ENCODE data around the gene CTNNA1. TPM values are rescaled to one million over a fixed set of nuclear protein-coding genes. Genes with fewer than 3 reads are reported as not detected.
A peak's percentile ranks its signal among the peaks of the same experiment; 100 is the strongest.
"Not testable (repeated sequence)": the region's sequence is repeated elsewhere in the genome, so short reads cannot be mapped to it uniquely, and the experiment has no call there.

Gene CTNNA1
- total RNA-seq, 1 experiment from 2014 or later: 315 TPM

DNA sequence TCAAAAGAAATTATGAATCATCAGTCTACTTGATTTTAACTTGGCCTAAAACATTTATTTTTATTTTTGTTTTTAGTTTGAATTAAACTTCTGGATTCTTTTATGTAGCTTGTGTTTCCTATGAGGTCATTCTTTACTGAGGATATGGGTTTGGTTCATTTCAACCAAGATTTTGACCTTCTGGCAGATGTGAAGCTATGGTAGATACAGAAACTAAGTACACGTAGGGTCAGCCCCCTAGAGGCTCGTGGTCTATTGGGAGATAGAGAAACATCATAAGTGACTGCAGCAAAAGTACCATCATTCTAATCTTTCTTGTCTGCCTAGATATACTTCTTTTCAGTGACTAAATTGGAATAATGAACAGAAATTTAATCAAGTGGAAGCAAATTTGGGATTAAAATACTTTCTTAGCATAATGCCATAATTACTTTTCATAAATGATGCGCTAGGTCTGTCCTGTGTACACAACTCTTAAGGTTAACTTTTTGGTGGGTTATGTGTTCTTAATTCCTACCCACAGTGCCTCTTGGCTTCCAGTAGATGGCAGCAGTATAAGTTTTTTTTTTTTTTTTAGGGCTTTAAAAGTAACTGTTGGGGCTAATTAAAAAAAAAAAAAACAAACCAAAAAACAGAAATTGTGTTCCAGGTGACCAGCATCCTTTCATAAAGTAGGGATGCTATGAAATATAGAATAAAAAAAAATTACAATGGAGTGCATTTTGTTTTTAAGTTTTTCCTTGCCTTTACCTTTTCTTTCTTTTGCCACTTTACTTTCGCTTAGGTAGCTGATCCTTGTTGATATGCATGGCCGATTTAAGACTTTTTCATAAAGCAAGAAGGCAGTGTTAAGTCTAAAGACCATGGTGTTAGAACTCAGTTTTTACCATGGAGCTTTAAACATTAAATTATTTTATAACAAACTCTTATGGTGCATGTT lies 72.0 kb downstream of the CTNNA1 start:
- in situ Hi-C loops (cut with HindIII; ENCODE audit: low pct_unique_long_range_greater_than_20kb, low sequenced_read_pairs): no loop called here
- DNase-seq (ENCODE audit: low read depth, low spot score): peak; percentile 41

- DNase-seq (ENCODE audit: low read depth, low spot score): no peak
- in situ Hi-C loops (cut with HindIII; ENCODE audit: low pct_unique_long_range_greater_than_20kb, low sequenced_read_pairs): no loop called here
Observed at GRCh38 chr5:138828556-138828955, 75.3 kb downstream of the CTNNA1 start.

- peak; percentile 83 for DNase-seq (ENCODE audit: low read depth, low spot score)
- in situ Hi-C loops (cut with HindIII; ENCODE audit: low pct_unique_long_range_greater_than_20kb, low sequenced_read_pairs): no loop called here
Observed at GRCh38 chr5:138829341-138829740, 76.1 kb downstream of the CTNNA1 start.

DNA sequence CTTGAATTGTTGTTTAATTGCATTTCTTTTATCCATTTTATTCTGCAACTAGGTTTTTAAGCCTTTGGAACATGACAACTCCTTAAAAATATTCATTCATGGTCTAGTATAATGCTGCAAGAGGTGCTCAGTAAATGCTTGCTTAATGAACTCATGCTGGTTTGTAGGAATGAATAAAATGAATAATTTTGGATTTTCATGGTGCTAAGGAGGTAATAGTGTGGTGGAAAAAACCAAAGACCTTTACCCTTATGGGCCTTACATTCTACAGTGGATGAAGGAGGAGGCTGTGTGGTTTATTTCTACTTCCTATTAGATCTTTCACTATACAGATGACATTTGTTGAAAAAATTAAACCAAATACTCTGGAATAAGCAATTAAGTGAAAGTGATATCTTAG lies 78.5 kb downstream of the CTNNA1 start:
- DNase-seq (ENCODE audit: low read depth, low spot score): no peak
- in situ Hi-C loops (cut with HindIII; ENCODE audit: low pct_unique_long_range_greater_than_20kb, low sequenced_read_pairs): no loop called here

GRCh38 chr5:138832218-138832617 lies 79.0 kb downstream of the CTNNA1 start:
- in situ Hi-C loops (cut with HindIII; ENCODE audit: low pct_unique_long_range_greater_than_20kb, low sequenced_read_pairs): no loop called here
- no peak for DNase-seq (ENCODE audit: low read depth, low spot score)

GRCh38 chr5:138833080-138833479 lies 79.9 kb downstream of the CTNNA1 start:
- DNase-seq (ENCODE audit: low read depth, low spot score): no peak
- in situ Hi-C loops (cut with HindIII; ENCODE audit: low pct_unique_long_range_greater_than_20kb, low sequenced_read_pairs): no loop called here

- in situ Hi-C loops (cut with HindIII; ENCODE audit: low pct_unique_long_range_greater_than_20kb, low sequenced_read_pairs): no loop called here
- no peak for DNase-seq (ENCODE audit: low read depth, low spot score)
Observed at GRCh38 chr5:138833726-138834480, 80.7 kb downstream of the CTNNA1 start.

DNA sequence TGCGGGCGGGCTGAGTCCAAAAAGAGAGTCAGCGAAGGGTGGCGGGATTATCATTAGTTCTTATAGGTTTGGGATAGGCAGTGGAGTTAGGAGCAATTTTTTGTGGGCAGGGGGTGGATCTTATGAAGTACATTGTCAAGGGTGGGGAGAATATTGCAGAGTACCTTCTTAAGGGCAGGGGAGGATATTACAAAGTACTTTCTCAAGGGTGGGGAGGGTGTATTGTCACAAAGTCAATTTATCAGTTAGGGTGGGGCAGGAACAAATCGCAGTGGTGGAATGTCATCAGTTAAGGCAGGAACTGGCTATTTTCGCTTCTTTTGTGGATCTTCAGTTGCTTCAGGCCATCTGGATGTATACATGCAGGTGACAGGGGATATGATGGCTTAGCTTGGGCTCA lies 81.6 kb downstream of the CTNNA1 start:
- DNase-seq (ENCODE audit: low read depth, low spot score); in situ Hi-C loops (cut with HindIII; ENCODE audit: low pct_unique_long_range_greater_than_20kb, low sequenced_read_pairs): not testable (repeated sequence)

- in situ Hi-C loops (cut with HindIII; ENCODE audit: low pct_unique_long_range_greater_than_20kb, low sequenced_read_pairs): no loop called here
- DNase-seq (ENCODE audit: low read depth, low spot score): no peak
Observed at GRCh38 chr5:138837160-138837559, 83.9 kb downstream of the CTNNA1 start.

DNA sequence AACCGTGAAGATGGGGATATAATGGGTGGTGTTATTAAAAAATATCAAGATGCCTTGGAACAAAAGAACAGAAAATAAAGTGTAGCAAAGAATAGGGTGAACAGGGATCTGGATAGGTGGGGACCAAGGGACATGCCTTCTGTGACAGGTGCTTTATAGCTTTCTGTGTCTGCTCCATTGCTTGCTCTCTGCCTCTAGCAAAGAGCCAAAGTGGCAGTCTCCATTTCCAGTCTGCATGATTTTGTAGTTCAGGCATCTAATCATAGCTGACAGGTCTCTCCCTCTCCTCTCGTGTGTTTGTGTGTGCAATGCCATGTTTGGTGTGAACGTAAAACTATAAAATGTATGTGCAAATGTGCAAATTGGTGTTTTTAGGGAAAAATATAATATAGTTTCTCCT lies 86.9 kb downstream of the CTNNA1 start:
- in situ Hi-C loops (cut with HindIII; ENCODE audit: low pct_unique_long_range_greater_than_20kb, low sequenced_read_pairs): no loop called here
- DNase-seq (ENCODE audit: low read depth, low spot score): no peak

DNA sequence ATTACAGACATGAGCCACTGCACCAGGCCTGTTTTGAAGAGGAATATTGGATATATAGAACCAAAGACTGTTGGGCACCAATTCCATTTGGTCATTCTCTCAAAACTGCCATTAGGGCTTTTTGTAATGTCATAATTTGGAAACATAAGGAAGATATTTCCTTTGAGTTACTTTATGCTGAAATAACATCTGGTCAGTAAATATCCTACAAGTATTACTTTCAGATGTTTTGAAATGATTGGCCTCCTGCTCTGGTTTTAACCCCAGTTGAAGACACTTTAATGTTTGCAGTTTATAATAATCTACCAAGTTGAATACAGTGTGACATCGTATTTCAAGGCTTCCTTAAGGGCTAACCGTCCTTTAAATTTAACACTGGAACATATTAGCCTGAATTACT lies 88.3 kb downstream of the CTNNA1 start:
- no peak for DNase-seq (ENCODE audit: low read depth, low spot score)
- in situ Hi-C loops (cut with HindIII; ENCODE audit: low pct_unique_long_range_greater_than_20kb, low sequenced_read_pairs): no loop called here

- in situ Hi-C loops (cut with HindIII; ENCODE audit: low pct_unique_long_range_greater_than_20kb, low sequenced_read_pairs): no loop called here
- DNase-seq (ENCODE audit: low read depth, low spot score): no peak
Observed at GRCh38 chr5:138843316-138844124, 90.3 kb downstream of the CTNNA1 start.

DNA sequence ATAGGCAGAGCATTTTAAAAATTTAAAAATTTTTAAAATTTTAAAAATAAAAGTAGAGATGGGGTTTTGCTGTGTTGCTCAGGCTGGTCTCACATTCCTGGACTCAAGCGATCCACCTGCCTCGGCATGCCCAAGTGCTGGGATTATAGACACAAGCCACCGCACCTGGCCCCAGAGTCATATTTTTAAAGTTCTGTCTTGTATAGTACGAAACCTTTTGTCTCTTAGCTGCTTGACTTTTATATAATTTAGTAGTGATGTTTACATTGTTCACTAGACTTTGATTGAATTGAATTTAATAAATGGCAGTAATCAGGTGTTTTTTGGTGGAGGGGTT lies 90.9 kb downstream of the CTNNA1 start:
- in situ Hi-C loops (cut with HindIII; ENCODE audit: low pct_unique_long_range_greater_than_20kb, low sequenced_read_pairs): no loop called here
- no peak for DNase-seq (ENCODE audit: low read depth, low spot score)

- DNase-seq (ENCODE audit: low read depth, low spot score): no peak
- in situ Hi-C loops (cut with HindIII; ENCODE audit: low pct_unique_long_range_greater_than_20kb, low sequenced_read_pairs): no loop called here
Observed at GRCh38 chr5:138844812-138845513, 91.7 kb downstream of the CTNNA1 start.

GRCh38 chr5:138849439-138849838 lies 96.2 kb downstream of the CTNNA1 start:
- DNase-seq (ENCODE audit: low read depth, low spot score): no peak
- in situ Hi-C loops (cut with HindIII; ENCODE audit: low pct_unique_long_range_greater_than_20kb, low sequenced_read_pairs): no loop called here

- no peak for DNase-seq (ENCODE audit: low read depth, low spot score)
- in situ Hi-C loops (cut with HindIII; ENCODE audit: low pct_unique_long_range_greater_than_20kb, low sequenced_read_pairs): no loop called here
Observed at GRCh38 chr5:138849882-138850281, 96.7 kb downstream of the CTNNA1 start.

GRCh38 chr5:138850865-138851435 lies 97.7 kb downstream of the CTNNA1 start:
- in situ Hi-C loops (cut with HindIII; ENCODE audit: low pct_unique_long_range_greater_than_20kb, low sequenced_read_pairs): no loop called here
- DNase-seq (ENCODE audit: low read depth, low spot score): no peak
